ENCODE data around the gene SEC22A.

Gene SEC22A

GRCh38 chr3:123305192-123305591 lies 103.4 kb downstream of the SEC22A start:
- no peak for DNase-seq (ENCODE audit: low read depth in 2 of 2)

- DNase-seq (ENCODE audit: low read depth in 2 of 2): no peak
Observed at GRCh38 chr3:123307064-123307463, 105.3 kb downstream of the SEC22A start.

GRCh38 chr3:123310186-123310585 lies 108.4 kb downstream of the SEC22A start:
- DNase-seq (ENCODE audit: low read depth in 2 of 2): no peak

GRCh38 chr3:123310741-123311140 lies 109.0 kb downstream of the SEC22A start:
- DNase-seq (ENCODE audit: low read depth in 2 of 2): no peak

- no peak for DNase-seq (ENCODE audit: low read depth in 2 of 2)
Observed at GRCh38 chr3:123311201-123311600, 109.5 kb downstream of the SEC22A start.

- DNase-seq (ENCODE audit: low read depth in 2 of 2): no peak
Observed at GRCh38 chr3:123312331-123313265, 110.9 kb downstream of the SEC22A start.

GRCh38 chr3:123313889-123314288 lies 112.1 kb downstream of the SEC22A start:
- DNase-seq (ENCODE audit: low read depth in 2 of 2): no peak

DNA sequence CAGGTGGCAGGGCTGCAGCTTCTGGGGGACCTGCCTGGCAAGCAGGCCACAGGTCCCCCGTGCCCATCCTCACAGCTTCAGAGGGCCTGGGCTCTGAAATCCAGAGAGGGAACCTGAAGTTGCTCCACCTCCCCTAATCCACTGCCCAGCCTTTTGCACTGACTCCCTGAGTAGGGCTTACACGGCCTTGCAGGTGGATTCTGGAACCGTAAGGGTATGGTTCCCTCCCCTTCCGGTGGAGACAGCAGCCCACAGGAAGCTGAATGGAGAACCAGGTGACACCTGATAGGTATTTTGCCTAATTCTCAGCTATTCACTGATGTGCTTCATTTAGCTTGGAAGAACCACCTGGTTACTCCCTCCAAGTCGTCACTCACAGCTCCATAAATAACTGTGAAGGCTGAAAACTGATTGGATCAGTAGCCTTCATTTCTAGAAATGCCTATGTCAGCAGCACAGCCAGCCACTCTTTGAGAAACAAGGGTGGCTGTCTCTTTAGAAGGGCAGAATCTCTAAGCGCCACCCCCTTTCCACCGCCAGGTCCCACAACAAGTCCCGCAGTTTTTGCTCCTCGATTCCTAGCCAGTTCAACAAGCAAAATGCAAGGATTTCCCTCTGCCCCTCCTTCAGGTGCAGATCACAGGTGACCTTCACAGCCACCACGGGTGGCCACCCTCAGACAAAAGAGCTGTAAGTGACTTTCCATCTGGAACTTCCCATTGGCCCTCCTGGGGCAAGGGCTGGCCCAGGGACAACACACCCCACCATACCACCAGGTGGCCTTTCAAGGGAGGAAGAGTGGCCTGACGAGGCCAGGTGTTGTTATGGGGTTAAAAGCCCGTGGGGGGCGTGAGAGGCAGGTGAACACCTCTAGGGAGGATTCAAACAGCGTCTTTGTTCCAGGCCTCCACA lies 112.9 kb downstream of the SEC22A start:
- DNase-seq (ENCODE audit: low read depth in 2 of 2): no peak

- DNase-seq (ENCODE audit: low read depth in 2 of 2): no peak
Observed at GRCh38 chr3:123315271-123315595, 113.5 kb downstream of the SEC22A start.

DNA sequence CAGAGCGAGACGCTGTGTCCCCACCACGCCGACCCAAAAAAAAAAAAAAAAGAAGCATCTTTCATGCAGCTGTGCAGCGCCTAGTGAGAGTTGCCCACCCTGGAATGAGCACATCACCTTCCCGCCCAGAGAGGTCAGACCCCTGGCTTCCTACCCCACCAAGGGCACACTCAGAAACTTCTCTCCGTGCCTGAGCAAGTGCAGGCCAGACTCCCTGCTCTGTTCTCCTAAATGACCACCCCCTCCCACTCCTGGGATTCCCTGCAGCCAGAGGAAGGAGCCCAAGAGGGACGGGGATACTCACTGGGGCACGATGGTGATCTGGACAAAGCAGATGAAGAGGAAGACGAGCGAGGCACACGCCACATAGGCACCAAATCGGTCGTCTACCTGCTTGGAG lies 116.0 kb downstream of the SEC22A start:
- DNase-seq (ENCODE audit: low read depth in 2 of 2): no peak

DNA sequence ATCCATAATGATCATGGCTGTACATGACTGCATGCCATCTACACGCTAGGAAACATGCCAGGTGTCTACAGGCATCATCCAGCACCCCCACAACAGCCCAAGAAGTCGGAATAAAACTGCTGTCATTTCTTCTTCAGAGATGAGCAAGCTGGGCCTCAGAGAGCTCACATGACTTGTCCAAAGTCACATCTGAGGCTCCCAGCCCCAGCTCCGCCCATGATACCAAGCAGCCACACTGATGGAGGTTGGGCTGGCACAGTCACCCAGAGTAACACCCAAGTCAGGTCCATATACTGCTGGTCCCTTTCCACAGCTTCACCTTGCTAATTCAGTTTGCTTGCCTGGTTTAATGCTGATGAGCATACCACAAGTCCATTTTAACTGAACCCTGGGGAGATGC lies 116.6 kb downstream of the SEC22A start:
- no peak for DNase-seq (ENCODE audit: low read depth in 2 of 2)

GRCh38 chr3:123319760-123320159 lies 118.0 kb downstream of the SEC22A start:
- no peak for DNase-seq (ENCODE audit: low read depth in 2 of 2)

- DNase-seq (ENCODE audit: low read depth in 2 of 2): no peak
Observed at GRCh38 chr3:123320221-123320620, 118.5 kb downstream of the SEC22A start.

DNA sequence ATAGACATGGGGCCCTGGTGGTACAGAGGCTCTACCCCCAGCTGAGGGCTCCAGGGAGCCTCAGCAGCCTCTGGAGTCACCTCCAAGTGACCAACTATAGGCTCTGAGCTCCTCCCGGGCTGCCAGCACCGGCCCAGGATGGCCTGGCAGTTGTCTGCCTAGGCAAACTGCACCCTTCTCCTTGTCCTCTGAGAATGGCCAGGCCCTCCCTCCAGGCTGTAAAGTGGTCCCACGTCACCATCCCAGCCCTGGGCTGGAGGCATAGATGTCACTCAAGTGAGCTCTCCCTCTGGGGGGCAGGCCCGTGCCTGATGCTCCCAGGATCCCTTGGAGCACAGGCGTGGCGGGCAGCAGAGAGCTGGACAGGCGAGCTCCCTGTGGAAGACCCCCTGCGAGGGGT lies 120.1 kb downstream of the SEC22A start:
- DNase-seq (ENCODE audit: low read depth in 2 of 2): no peak

GRCh38 chr3:123322866-123323265 lies 121.1 kb downstream of the SEC22A start:
- no peak for DNase-seq (ENCODE audit: low read depth in 2 of 2)
